MM.1S (cell line): ENCODE results near the gene ZNF576.

Experiments
- CTCF ChIP-seq: fragments of 300-600 bp; sonication (generic); IDR thresholded peaks from 2 replicates; pipeline ENCODE4 v1.5.1; 2016; ENCODE audit warnings: antibody characterized with exemption, low read length, mixed read lengths
- EZH2 ChIP-seq: fragments of 300-600 bp; sonication (generic); optimal IDR thresholded peaks from 2 replicates; pipeline ENCODE3; 2017; ENCODE audit warnings: low read depth, mild to moderate bottlenecking, antibody characterized with exemption, low read length, mixed read lengths

GRCh38 chr19:43560687-43561086 is 35.7 kb upstream of the ZNF576 start:
- TF ChIP-seq CTCF (no peak), EZH2 (no peak)
